NCI-H2196 treated with DMSO at 0.1 percent for 48 hours (cell line): ENCODE results near the gene ZNF444.
"Not testable (repeated sequence)": the region's sequence is repeated elsewhere in the genome, so short reads cannot be mapped to it uniquely, and the experiment has no call there.

ENCODE experiments used
- DNase-seq: peaks from one replicate; lab custom pipeline; 2025; ENCODE audit not compliant: unreplicated experiment; lab: John Stamatoyannopoulos, UW

Gene ZNF444

GRCh38 chr19:56175861-56176307, 34.8 kb downstream of the ZNF444 start, which contains the start of gene GALP:
TSS of gene GALP (plus strand) at chr19:56176008. CDS start at chr19:56177109, 1,101 bp downstream.
- not testable (repeated sequence) for DNase-seq

GRCh38 chr19:56176310-56176709, 35.2 kb downstream of the ZNF444 start:
- DNase-seq, result not testable (repeated sequence)

- DNase-seq, result no peak
Observed at GRCh38 chr19:56176881-56177280, 35.8 kb downstream of the ZNF444 start.

GRCh38 chr19:56177564-56178243, 36.6 kb downstream of the ZNF444 start:
- DNase-seq, result no peak

- DNase-seq, result no peak
Observed at GRCh38 chr19:56189785-56190184, 48.7 kb downstream of the ZNF444 start.

- no peak for DNase-seq
Observed at GRCh38 chr19:56191115-56191514, 50.0 kb downstream of the ZNF444 start.

GRCh38 chr19:56191711-56192110, 50.6 kb downstream of the ZNF444 start:
- DNase-seq, result no peak

GRCh38 chr19:56193981-56194640, 53.0 kb downstream of the ZNF444 start:
- no peak for DNase-seq

- not testable (repeated sequence) for DNase-seq
Observed at GRCh38 chr19:56197646-56198045, 56.6 kb downstream of the ZNF444 start, which contains the start of gene ZSCAN5B. TSS of gene ZSCAN5B (minus strand) at chr19:56197783. CDS start at chr19:56193052, 4,731 bp downstream.

- no peak for DNase-seq
Observed at GRCh38 chr19:56199687-56200086, 58.6 kb downstream of the ZNF444 start.

GRCh38 chr19:56201973-56202372, 60.9 kb downstream of the ZNF444 start, which contains the start of gene ZSCAN5C:
TSS of gene ZSCAN5C (plus strand) at chr19:56202273. CDS start at chr19:56205914, 3,641 bp downstream.
- DNase-seq, result no peak

- DNase-seq, result not testable (repeated sequence)
Observed at GRCh38 chr19:56207581-56207980, 66.5 kb downstream of the ZNF444 start.

- DNase-seq, result no peak
Observed at GRCh38 chr19:56209091-56209490, 68.0 kb downstream of the ZNF444 start.

GRCh38 chr19:56210036-56210435, 68.9 kb downstream of the ZNF444 start:
- DNase-seq, result not testable (repeated sequence)
